Measurements from ENCODE around the gene NMNAT2. TPM values are rescaled to one million over a fixed set of nuclear protein-coding genes. Genes with fewer than 3 reads are reported as not detected.
"Not testable (repeated sequence)": the region's sequence is repeated elsewhere in the genome, so short reads cannot be mapped to it uniquely, and the experiment has no call there.

Gene NMNAT2
- total RNA-seq, 4 donors from 2014 or later = 0.60 to 1.7 (median 0.92) TPM

DNA sequence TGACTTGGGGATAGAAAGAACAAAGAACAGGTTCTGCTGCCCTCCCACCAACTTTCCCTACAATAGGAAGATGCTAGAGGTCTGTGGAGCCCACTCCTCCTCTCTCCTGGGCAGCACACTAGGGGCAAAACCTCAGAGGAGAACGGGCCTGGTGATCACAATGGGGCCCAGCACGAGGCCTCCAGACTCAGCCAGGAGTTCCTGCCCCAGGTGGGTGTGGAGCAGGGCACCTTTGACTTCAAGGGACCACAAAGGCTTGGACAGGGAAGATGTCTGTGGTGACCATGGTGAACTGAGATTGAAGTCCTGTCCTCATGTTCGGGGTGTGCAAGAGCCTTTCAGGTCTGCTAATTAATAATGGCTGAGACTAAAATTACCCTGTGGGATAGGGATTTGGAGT lies 143.3 kb downstream of the NMNAT2 start:
- no peak for DNase-seq (ENCODE audit: low spot score in 2 of 2)

GRCh38 chr1:183273984-183274383 lies 144.2 kb downstream of the NMNAT2 start:
- not testable (repeated sequence) for DNase-seq (ENCODE audit: low spot score in 2 of 2); H3K4me3 ChIP-seq; H3K27me3 ChIP-seq; H3K36me3 ChIP-seq; H3K9me3 ChIP-seq
- peak overlapping the region in 2 of 4 donors; percentile 70 to 71 for H3K27ac ChIP-seq
- H3K4me1 ChIP-seq = peaks cover 0 to 51% (median 12%) of the 10 kb centered on the region in 4 donors
- WGBS, 2 donors = 93% methylated on average over 4 of the region's 4 CpGs

More for the DNA sequence above, 143.3 kb downstream of the NMNAT2 start:
- no peaks in the 10 kb centered on the region for H3K9me3 ChIP-seq
- H3K27ac ChIP-seq = peak overlapping the region in 2 of 4 donors; percentile 1 to 33
- 86 to 94% methylated on average over 3 of the region's 3 CpGs for WGBS, 2 donors
- H3K4me3 ChIP-seq = no peak overlapping the region
- peaks cover 0 to 60% (median 19%) of the 10 kb centered on the region in 4 donors for H3K4me1 ChIP-seq
- H3K27me3 ChIP-seq = no peaks in the 10 kb centered on the region
- no peaks in the 10 kb centered on the region for H3K36me3 ChIP-seq
- no peak for TF ChIP-seq POLR2A (IDR thresholded peaks at IDR 0.05)
- no peak for TF ChIP-seq EP300 (IDR thresholded peaks at IDR 0.05)
- TF ChIP-seq, protein P1, sequence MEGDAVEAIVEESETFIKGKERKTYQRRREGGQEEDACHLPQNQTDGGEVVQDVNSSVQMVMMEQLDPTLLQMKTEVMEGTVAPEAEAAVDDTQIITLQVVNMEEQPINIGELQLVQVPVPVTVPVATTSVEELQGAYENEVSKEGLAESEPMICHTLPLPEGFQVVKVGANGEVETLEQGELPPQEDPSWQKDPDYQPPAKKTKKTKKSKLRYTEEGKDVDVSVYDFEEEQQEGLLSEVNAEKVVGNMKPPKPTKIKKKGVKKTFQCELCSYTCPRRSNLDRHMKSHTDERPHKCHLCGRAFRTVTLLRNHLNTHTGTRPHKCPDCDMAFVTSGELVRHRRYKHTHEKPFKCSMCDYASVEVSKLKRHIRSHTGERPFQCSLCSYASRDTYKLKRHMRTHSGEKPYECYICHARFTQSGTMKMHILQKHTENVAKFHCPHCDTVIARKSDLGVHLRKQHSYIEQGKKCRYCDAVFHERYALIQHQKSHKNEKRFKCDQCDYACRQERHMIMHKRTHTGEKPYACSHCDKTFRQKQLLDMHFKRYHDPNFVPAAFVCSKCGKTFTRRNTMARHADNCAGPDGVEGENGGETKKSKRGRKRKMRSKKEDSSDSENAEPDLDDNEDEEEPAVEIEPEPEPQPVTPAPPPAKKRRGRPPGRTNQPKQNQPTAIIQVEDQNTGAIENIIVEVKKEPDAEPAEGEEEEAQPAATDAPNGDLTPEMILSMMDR (IDR thresholded peaks at IDR 0.05) = no peak

DNA sequence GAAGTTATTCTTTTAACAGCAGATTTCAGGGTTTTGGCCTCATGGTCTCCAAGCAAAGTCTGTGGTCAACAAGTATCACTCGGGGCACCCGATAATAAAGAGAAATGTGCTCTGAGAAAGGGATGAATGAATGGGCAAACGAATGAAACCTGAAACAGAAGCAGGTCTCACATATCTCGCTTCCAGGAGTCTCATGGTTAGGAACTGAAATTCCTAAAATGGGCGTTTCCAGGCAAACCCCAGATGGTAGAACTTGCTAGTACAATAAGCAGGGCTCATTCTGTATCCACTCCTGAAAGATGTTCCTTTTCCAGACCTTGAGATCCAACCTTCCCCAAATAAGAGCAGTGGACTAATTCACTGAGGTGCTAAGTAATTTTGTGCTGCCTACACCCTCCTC lies 144.9 kb downstream of the NMNAT2 start:
- Histone ChIP-seq H3K27ac (peak overlapping the region in 3 of 4 donors; percentile 11 to 71 (median 70)), H3K9me3 (no peaks in the 10 kb centered on the region), H3K36me3 (no peaks in the 10 kb centered on the region), H3K27me3 (no peaks in the 10 kb centered on the region), H3K4me1 (peaks cover 0 to 44% (median 8%) of the 10 kb centered on the region in 4 donors), H3K4me3 (no peak overlapping the region)
- 79 to 84% methylated on average over 5 of the region's 5 CpGs for WGBS, 2 donors
- TF ChIP-seq POLR2A (IDR thresholded peaks at IDR 0.05) = no peak
- no peak for DNase-seq (ENCODE audit: low spot score in 2 of 2)

- Histone ChIP-seq H3K36me3 (no peaks in the 10 kb centered on the region), H3K27ac (peak overlapping the region in 3 of 4 donors; percentile 5 to 71 (median 70)), H3K9me3 (no peaks in the 10 kb centered on the region), H3K4me3 (no peak overlapping the region), H3K27me3 (no peaks in the 10 kb centered on the region), H3K4me1 (peaks cover 0 to 37% (median 4%) of the 10 kb centered on the region in 4 donors)
- TF ChIP-seq EP300 (IDR thresholded peaks at IDR 0.05) (no peak), POLR2A (IDR thresholded peaks at IDR 0.05) (no peak)
- TF ChIP-seq, protein P1 (IDR thresholded peaks at IDR 0.05) = no peak
- WGBS, 2 donors = 46 to 52% methylated on average over 4 of the region's 4 CpGs
- DNase-seq (ENCODE audit: low spot score in 2 of 2) = no peak
These were observed 145.8 kb downstream of the NMNAT2 start for GRCh38 chr1:183272390-183272848.

GRCh38 chr1:183270541-183271141 lies 147.5 kb downstream of the NMNAT2 start:
- Histone ChIP-seq H3K4me1 (peaks cover 0 to 37% (median 4%) of the 10 kb centered on the region in 4 donors), H3K4me3 (no peak overlapping the region), H3K27ac (peak overlapping the region in 3 of 4 donors; percentile 18 to 68 (median 52)), H3K27me3 (no peaks in the 10 kb centered on the region), H3K9me3 (no peaks in the 10 kb centered on the region), H3K36me3 (no peaks in the 10 kb centered on the region)
- no peak for DNase-seq (ENCODE audit: low spot score in 2 of 2)
- TF ChIP-seq, protein P1 (IDR thresholded peaks at IDR 0.05) = no peak
- no peak for TF ChIP-seq POLR2A (IDR thresholded peaks at IDR 0.05)
- no peak for TF ChIP-seq EP300 (IDR thresholded peaks at IDR 0.05)
- WGBS, 2 donors = 29 to 36% methylated on average over 5 of the region's 5 CpGs

- WGBS, 2 donors = 60 to 67% methylated on average over 7 of the region's 7 CpGs
- H3K36me3 ChIP-seq = no peaks in the 10 kb centered on the region
- no peaks in the 10 kb centered on the region for H3K27me3 ChIP-seq
- H3K4me3 ChIP-seq = no peak overlapping the region
- no peaks in the 10 kb centered on the region for H3K9me3 ChIP-seq
- no peak for DNase-seq (ENCODE audit: low spot score in 2 of 2)
- H3K4me1 ChIP-seq = peaks cover 0 to 25% (median 4%) of the 10 kb centered on the region in 4 donors
- H3K27ac ChIP-seq = peak overlapping the region in 2 of 4 donors; percentile 31 to 67
- TF ChIP-seq, protein P1 (IDR thresholded peaks at IDR 0.05) = no peak
- peak in 1 of 2 donors; percentile 77 for TF ChIP-seq EP300 (IDR thresholded peaks at IDR 0.05)
These were observed 150.3 kb downstream of the NMNAT2 start for GRCh38 chr1:183267646-183268431.
